H1 (cell line): Measurements from ENCODE around the gene SS18L1. TPM values are rescaled to one million over a fixed set of nuclear protein-coding genes. Genes with fewer than 3 reads are reported as not detected.

Experiments
- CTCF ChIA-PET: fragments of 300-600 bp; sonication (Branson Sonifier 250); formaldehyde crosslinking; loops from one replicate; lab custom pipeline; 2021; ENCODE audit not compliant: partially characterized antibody; lab: Charles Lee
- POLR2A ChIA-PET: fragments of 300-600 bp; sonication (Branson Sonifier 250); formaldehyde crosslinking; loops from one replicate; lab custom pipeline; 2021; ENCODE audit warnings: inconsistent platforms; ENCODE audit not compliant: partially characterized antibody; lab: Charles Lee
- DNase-seq, 2 experiments: peaks; one replicate each; pipeline versions ENCODE4 v3.0.0 to v3.0.0-alpha.2; 2010 to 2022; ENCODE audit warnings: low spot score in 2 of 2, low read depth in 1 of 2, mixed read lengths in 1 of 2
- FAIRE-seq: peaks from 2 replicates; lab custom pipeline; 2011; peaks lifted over from hg19 to GRCh38; lab: Jason Lieb, UNC
- H2AFZ ChIP-seq: 2 replicates; pipeline ENCODE4 v1.8.1; 2012; ENCODE audit warnings: low read length, inconsistent platforms
- H2AK5ac ChIP-seq: 2 replicates; pipeline ENCODE4 v1.6.1; 2013; ENCODE audit warnings: low read depth, low read length
- H2BK120ac ChIP-seq: replicated peaks from 2 replicates; pipeline ENCODE3; 2013; ENCODE audit warnings: low read depth, low read length, inconsistent platforms
- H2BK12ac ChIP-seq: 2 replicates; pipeline ENCODE4 v1.6.1; 2013; ENCODE audit warnings: low read depth, low read length
- H2BK15ac ChIP-seq: 2 replicates; pipeline ENCODE4 v1.6.1; 2013; ENCODE audit warnings: low read length
- H2BK20ac ChIP-seq: 2 replicates; pipeline ENCODE4 v1.6.1; 2013; ENCODE audit warnings: low read length
- H2BK5ac ChIP-seq: 2 replicates; pipeline ENCODE4 v1.6.1; 2013; ENCODE audit warnings: low read depth, low read length
- H3K14ac ChIP-seq: 2 replicates; pipeline ENCODE4 v1.6.1; 2013; ENCODE audit warnings: inconsistent platforms; ENCODE audit not compliant: insufficient read length
- H3K18ac ChIP-seq: 2 replicates; pipeline ENCODE4 v1.6.1; 2013; ENCODE audit warnings: low read length; ENCODE audit errors: extremely low read depth
- H3K23ac ChIP-seq: 2 replicates; pipeline ENCODE4 v1.6.1; 2013; ENCODE audit warnings: inconsistent platforms; ENCODE audit not compliant: insufficient read length
- H3K23me2 ChIP-seq: 2 replicates; pipeline ENCODE4 v1.6.1; 2013; ENCODE audit warnings: low read depth, low read length
- H3K27ac ChIP-seq: 2 replicates; pipeline ENCODE4 v1.6.1; 2011; ENCODE audit warnings: low read depth, low read length, inconsistent platforms
- H3K27me3 ChIP-seq, 4 experiments: replicated peaks in 1 of 4; 1 replicate in 1 of 4; 2 replicates in 3 of 4; pipeline versions ENCODE4 v1.6.1 to v1.8.1; 2011 to 2013; ENCODE audit warnings: low read length in 3 of 4, mild to moderate bottlenecking in 3 of 4, inconsistent platforms in 2 of 4, mixed read lengths in 2 of 4, moderate library complexity in 1 of 4; ENCODE audit not compliant: control insufficient read depth in 3 of 4, insufficient read depth in 3 of 4; ENCODE audit errors: extremely low read depth in 1 of 4
- H3K36me3 ChIP-seq, 4 experiments: 2 replicates each; pipeline versions ENCODE4 v1.6.1 to v1.8.1; 2011 to 2013; ENCODE audit warnings: mild to moderate bottlenecking in 4 of 4, low read length in 3 of 4, moderate library complexity in 2 of 4, control low read depth in 1 of 4, inconsistent platforms in 1 of 4; ENCODE audit not compliant: insufficient read depth in 4 of 4, control insufficient read depth in 2 of 4
- H3K4ac ChIP-seq: replicated peaks from 2 replicates; pipeline ENCODE3; 2013; ENCODE audit warnings: low read length, low read depth, mixed read lengths, inconsistent platforms; ENCODE audit not compliant: insufficient read length
- H3K4me1 ChIP-seq, 4 experiments: replicated peaks in 1 of 4; 1 replicate in 1 of 4; 2 replicates in 3 of 4; pipeline versions ENCODE4 v1.6.1 to v1.8.1; 2011 to 2013; ENCODE audit warnings: low read length in 3 of 4, inconsistent platforms in 2 of 4, mixed read lengths in 1 of 4; ENCODE audit not compliant: insufficient read depth in 4 of 4, control insufficient read depth in 3 of 4
- H3K4me2 ChIP-seq, 2 experiments: 2 replicates each; pipeline versions ENCODE4 v1.6.1 to v1.8.1; 2011 to 2013; ENCODE audit warnings: low read depth in 2 of 2, low read length in 2 of 2, control low read depth in 1 of 2, inconsistent platforms in 1 of 2, mild to moderate bottlenecking in 1 of 2; ENCODE audit not compliant: insufficient read depth in 1 of 2
- H3K4me3 ChIP-seq, 4 experiments: fragments of 200-600, 300-600 bp in 1 of 4; sonication (generic), shearing (Covaris generic), sonication (Bioruptor Twin) in 1 of 4; 2 replicates each; pipeline versions ENCODE4 v1.5.1 to v1.8.1; 2011 to 2016; ENCODE audit warnings: low read length in 4 of 4, low read depth in 3 of 4, control low read depth in 2 of 4, inconsistent platforms in 2 of 4, mild to moderate bottlenecking in 2 of 4, mixed read lengths in 1 of 4, moderate library complexity in 1 of 4; ENCODE audit not compliant: insufficient read depth in 2 of 4; ENCODE audit errors: extremely low read depth in 1 of 4
- H3K56ac ChIP-seq: replicated peaks from 2 replicates; pipeline ENCODE3; 2013; ENCODE audit warnings: low read depth, mild to moderate bottlenecking, mixed read lengths, low read length, inconsistent platforms; ENCODE audit not compliant: insufficient read length
- H3K79me1 ChIP-seq: 2 replicates; pipeline ENCODE4 v1.6.1; 2013; ENCODE audit warnings: low read depth, low read length, control low read depth
- H3K79me2 ChIP-seq, 2 experiments: 2 replicates each; pipeline versions ENCODE4 v1.6.1 to v1.8.1; 2012 to 2013; ENCODE audit warnings: low read length in 2 of 2, mild to moderate bottlenecking in 2 of 2, inconsistent platforms in 1 of 2; ENCODE audit not compliant: insufficient read depth in 2 of 2, control insufficient read depth in 1 of 2
- H3K9ac ChIP-seq, 4 experiments: replicated peaks in 1 of 4; 1 replicate in 1 of 4; 2 replicates in 3 of 4; pipeline versions ENCODE4 v1.6.1 to v1.8.1; 2011 to 2013; ENCODE audit warnings: low read depth in 3 of 4, low read length in 3 of 4, control low read depth in 2 of 4, mild to moderate bottlenecking in 2 of 4, moderate library complexity in 2 of 4, inconsistent platforms in 1 of 4; ENCODE audit errors: extremely low read depth in 1 of 4
- H3K9me3 ChIP-seq, 2 experiments: 2 replicates each; pipeline versions ENCODE4 v1.6.1 to v1.8.1; 2012 to 2013; ENCODE audit warnings: mild to moderate bottlenecking in 2 of 2, moderate library complexity in 2 of 2, control low read depth in 1 of 2, inconsistent platforms in 1 of 2, low read depth in 1 of 2, low read length in 1 of 2, mixed read lengths in 1 of 2; ENCODE audit not compliant: insufficient read depth in 2 of 2
- H4K20me1 ChIP-seq, 2 experiments: replicated peaks in 1 of 2; 2 replicates each; pipeline versions ENCODE3 to v1.8.1; 2011 to 2013; ENCODE audit warnings: inconsistent platforms in 2 of 2, low read length in 2 of 2, mild to moderate bottlenecking in 1 of 2; ENCODE audit not compliant: insufficient read depth in 2 of 2, control insufficient read depth in 1 of 2
- H4K5ac ChIP-seq: 2 replicates; pipeline ENCODE4 v1.6.1; 2013; ENCODE audit warnings: low read length, low read depth, mixed read lengths, inconsistent platforms; ENCODE audit not compliant: insufficient read length
- H4K8ac ChIP-seq: 2 replicates; pipeline ENCODE4 v1.8.0; 2013; ENCODE audit warnings: mild to moderate bottlenecking, moderate library complexity, low read length, inconsistent platforms; ENCODE audit not compliant: insufficient read depth; ENCODE audit errors: extremely low read depth
- H4K91ac ChIP-seq: replicated peaks from 2 replicates; pipeline ENCODE3; 2013; ENCODE audit warnings: low read length, mixed read lengths, inconsistent platforms; ENCODE audit not compliant: insufficient read length
- CREB1 ChIP-seq: IDR thresholded peaks from 2 replicates; pipeline ENCODE4 v1.6.1; 2012; ENCODE audit warnings: inconsistent platforms
- HDAC2 ChIP-seq, 2 experiments: fragments of 300-600 bp in 1 of 2; sonication (generic) in 1 of 2; IDR thresholded peaks; 2 replicates each; pipeline ENCODE4 v1.6.1; 2011 to 2012; ENCODE audit warnings: low read depth in 2 of 2, low read length in 2 of 2, mild to moderate bottlenecking in 2 of 2, moderate library complexity in 2 of 2, borderline replicate concordance in 1 of 2, inconsistent platforms in 1 of 2
- SP4 ChIP-seq: IDR thresholded peaks from 2 replicates; pipeline ENCODE4 v1.6.1; 2012; ENCODE audit warnings: low read length, inconsistent platforms
- TAF1 ChIP-seq: IDR thresholded peaks from 2 replicates; pipeline ENCODE4 v1.6.1; 2011; ENCODE audit warnings: mild to moderate bottlenecking, low read depth, low read length
- whole genome bisulfite sequencing, 2 experiments: shearing (Covaris generic) in 1 of 2; methylation state at CpG; one replicate each; pipeline versions ENCODE4 v1.1.6 to v1.1.7; 2013 to 2015; ENCODE audit warnings: low lambda C conversion rate in 2 of 2, mixed read lengths in 2 of 2, inconsistent platforms in 1 of 2, low coverage in 1 of 2, missing lambda C conversion rate in 1 of 2; ENCODE audit not compliant: insufficient replicate concordance in 2 of 2, insufficient coverage in 1 of 2, insufficient read length in 1 of 2; ENCODE audit errors: extremely low coverage in 1 of 2, missing lambda C conversion rate in 1 of 2; 5-methylcytosine and 5-hydroxymethylcytosine counted together
- long read RNA-seq, 2 experiments: library from RNA in 1 of 2; library from capped mRNA in 1 of 2; stranded (forward); transcript quantifications; one replicate each; pipeline ENCODE4 v2.0.0, GENCODE V29; 2021; ENCODE audit warnings: inconsistent platforms in 1 of 2
- polyA minus RNA-seq, 3 experiments: library from RNA; depleted of rRNA, polyadenylated mRNA; stranded (reverse); fragments of >200 nt; gene quantifications; 1 replicate in 2 of 3; 2 replicates in 1 of 3; pipeline ENCODE4 v1.2.3, GENCODE V29; 2011
- polyA plus RNA-seq, 7 experiments: library from polyadenylated mRNA; depleted of rRNA in 3 of 7; stranded (reverse) in 5 of 7; unstranded in 2 of 7; fragments of >200 nt in 5 of 7; fragments of 200-250 nt in 2 of 7; gene quantifications; 1 replicate in 5 of 7; 2 replicates in 1 of 7; 4 replicates in 1 of 7; pipeline versions ENCODE4 v1.2.1 to v1.2.3, GENCODE V29; 2011 to 2013; ENCODE audit warnings: missing spikeins in 2 of 7, mixed read lengths in 2 of 7
- total RNA-seq: library from RNA; stranded (reverse); fragmentation: NEBNext Ultra II Directional; extraction: Animal tissue kit (Norgen Biotek cat#: 25700); gene quantifications from 2 replicates; pipeline ENCODE4 v1.2.1, GENCODE V29; 2021

Gene SS18L1
- 22.4 and 28.4 TPM in 2 replicates for total RNA-seq
- polyA plus RNA-seq (2011; rRNA removed), result 29.7 and 36.6 TPM in 2 replicates
- polyA plus RNA-seq (2011; cell fraction: cytosol; rRNA removed), result 30.1 TPM
- 83.9 TPM for polyA plus RNA-seq (2011; cell fraction: nucleus; rRNA removed)
- 18.9 to 24.1 TPM (median 19.8 TPM) in 4 replicates for polyA plus RNA-seq (2012, experiment 1 of 2)
- polyA plus RNA-seq (2012, experiment 2 of 2), result 3.0 TPM
- 12.9 TPM for polyA plus RNA-seq (2013, experiment 1 of 2)
- polyA plus RNA-seq (2013, experiment 2 of 2), result 12.2 TPM
- polyA minus RNA-seq (2011; rRNA and poly(A)+ RNA removed), result 16.5 and 24.4 TPM in 2 replicates
- 33.8 TPM for polyA minus RNA-seq (2011; cell fraction: cytosol; rRNA and poly(A)+ RNA removed)
- polyA minus RNA-seq (2011; cell fraction: nucleus; rRNA and poly(A)+ RNA removed), result 29.1 TPM
- long read RNA-seq, experiment 1, full-length matches to known transcripts, result 2 of 13 reads
- long read RNA-seq, experiment 1, partial matches to known transcripts, result 5 of 13 reads
- long read RNA-seq, experiment 1, other reads (novel, unspliced or antisense), result 6 of 13 reads
- long read RNA-seq, experiment 2, partial matches to known transcripts, result 0 of 4 reads
- long read RNA-seq, experiment 2, other reads (novel, unspliced or antisense), result 4 of 4 reads

DNA sequence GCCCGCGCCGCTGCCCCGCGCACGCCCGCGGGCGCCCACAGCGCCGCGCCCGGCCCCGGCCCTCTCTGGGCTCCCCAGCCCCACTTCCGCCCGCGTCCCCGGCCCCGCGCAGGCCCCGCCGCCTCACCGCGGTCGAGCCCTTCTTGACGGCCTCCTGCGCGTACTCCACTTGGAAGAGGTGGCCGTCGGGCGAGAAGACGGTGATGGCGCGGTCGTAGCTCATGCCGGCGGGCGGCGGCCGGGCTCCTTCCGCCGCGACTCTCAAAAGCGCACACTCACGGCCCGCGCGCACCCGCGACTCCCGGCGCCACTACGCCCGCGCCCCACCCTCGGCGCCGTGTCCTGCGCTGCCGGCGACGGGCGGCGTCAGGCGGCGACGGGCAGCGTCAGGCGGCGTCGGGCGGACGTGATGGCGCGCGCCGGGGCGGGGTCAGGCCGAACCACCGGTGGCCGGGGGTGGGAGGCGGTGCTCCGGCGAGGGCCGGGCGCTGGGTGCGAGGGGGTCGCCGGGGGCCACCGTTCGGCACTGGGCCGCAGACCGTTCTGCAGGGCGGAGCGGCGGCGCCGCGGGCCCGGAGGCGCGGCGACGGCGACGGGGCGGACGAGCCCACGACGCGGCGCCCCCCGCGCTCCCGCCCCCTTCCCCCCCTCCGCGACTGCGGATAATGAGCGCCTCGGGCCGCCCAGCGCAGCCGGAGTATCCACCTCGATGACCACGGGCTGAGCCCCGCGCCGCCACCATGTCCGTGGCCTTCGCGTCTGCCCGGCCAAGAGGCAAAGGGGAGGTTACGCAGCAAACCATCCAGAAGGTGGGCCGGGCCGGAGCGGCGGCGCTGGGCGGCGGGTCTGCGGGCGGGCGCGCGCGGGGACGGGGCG, at the start of gene SS18L1, which contains the start of gene PSMA7:
Gene SS18L1 (plus strand): TSS at position 689 of the 876 bp plus-strand sequence. CDS start 52 bp downstream, at position 741.
Gene PSMA7 (minus strand): TSS at position 314 of the 876 bp plus-strand sequence. CDS start 91 bp downstream, at position 223.
- Histone ChIP-seq H2AFZ (no peak within 1 kb of the TSS), H3K4me2 (peak within 1 kb of the TSS; percentile 71 to 75), H3K23ac (no peak within 1 kb of the TSS), H3K36me3 (peaks cover 10 to 32% (median 22%) of the 10 kb centered on the region in 4 experiments), H3K23me2 (peaks cover 3% of the 10 kb centered on the region; the same call in 1 of the 2 replicates), H3K9ac (peak within 1 kb of the TSS; percentile 84 to 100 (median 90)), H4K8ac (peak within 1 kb of the TSS; percentile 99), H4K91ac (peak within 1 kb of the TSS; percentile 84), H2BK20ac (no peak within 1 kb of the TSS), H3K27me3 (no peaks in the 10 kb centered on the region), H4K5ac (peak within 1 kb of the TSS; percentile 68), H2BK5ac (peak within 1 kb of the TSS; percentile 84; the same call in 1 of the 2 replicates), H3K27ac (peak within 1 kb of the TSS; percentile 95; the same call in 1 of the 2 replicates), H3K79me1 (peaks cover 26% of the 10 kb centered on the region), H2BK120ac (no peak within 1 kb of the TSS), H2AK5ac (no peak within 1 kb of the TSS), H3K79me2 (peaks cover 50 to 83% of the 10 kb centered on the region in 2 experiments), H2BK12ac (no peak within 1 kb of the TSS), H3K18ac (peak within 1 kb of the TSS; percentile 81; the same call in 1 of the 2 replicates), H3K56ac (peak within 1 kb of the TSS; percentile 33), H3K4ac (no peak within 1 kb of the TSS), H2BK15ac (no peak within 1 kb of the TSS), H3K4me3 (peak within 1 kb of the TSS; percentile 63 to 81 (median 67)), H3K14ac (no peak within 1 kb of the TSS), H3K4me1 (peaks cover 0 to 12% (median 4%) of the 10 kb centered on the region in 4 experiments; a peak in 6 of 7 replicates), H3K9me3 (no peaks in the 10 kb centered on the region), H4K20me1 (peaks cover 33 to 52% of the 10 kb centered on the region in 2 experiments)
- ChIA-PET CTCF (interaction anchor here (0.6 to 2.1 kb wide), 2 partner anchors 18 to 133 kb away, joined by 5 to 11 read pairs; no protein-coding TSS in a partner anchor), POLR2A (interaction anchor here (0.6 to 3.4 kb wide), 15 partner anchors 8 to 159 kb away, joined by 3 to 28 read pairs (median 5); partner anchors contain the start of gene LSM14B)
- 1% methylated on average over 44 of the region's 148 CpGs; no CpG with 5 or more reads in 1 of the 2 experiments for WGBS, 2 experiments
- DNase-seq, result peak in 1 of 2 experiments; percentile 87
- FAIRE-seq, result no peak
- 0 out of 4 replicates have a peak, but pooled peaks of 1 of the 2 experiments have one; percentile 54 for TF ChIP-seq HDAC2 (IDR thresholded peaks at IDR 0.05; ENCODE audit: borderline replicate concordance in 1 of 2, low read depth in 2 of 2, low read length in 2 of 2)
- peak; percentile 78; the same call in 1 of the 2 replicates for TF ChIP-seq CREB1
- TF ChIP-seq TAF1, result peak; percentile 74
- no peak for TF ChIP-seq SP4
